Activated naive CD8-positive, alpha-beta T cell treated with anti-CD3 and anti-CD28 coated beads, Interleukin-2, amount 50 U/mL, for 24 hours (primary cell): ENCODE data around the gene BMPR1A.
"Not testable (repeated sequence)": the region's sequence is repeated elsewhere in the genome, so short reads cannot be mapped to it uniquely, and the experiment has no call there.

Source experiments
- ATAC-seq: fragments of 150-1000 bp; cut with Tn5 transposase; one replicate; pipeline ENCODE4 v1.10.0; 2021
- DNase-seq: peaks from one replicate; pipeline ENCODE4 v3.0.0; 2021
- H3K27ac Mint-ChIP-seq: one replicate; pipeline ENCODE4 v1.8.0; 2021; ENCODE audit warnings: mild to moderate bottlenecking, mixed read lengths
- H3K27me3 Mint-ChIP-seq: one replicate; pipeline ENCODE4 v1.8.0; 2021; ENCODE audit warnings: mixed read lengths
- H3K36me3 Mint-ChIP-seq: one replicate; pipeline ENCODE4 v1.8.0; 2021; ENCODE audit warnings: low read depth, mixed read lengths
- H3K4me1 Mint-ChIP-seq: one replicate; pipeline ENCODE4 v1.8.0; 2021; ENCODE audit warnings: mixed read lengths
- H3K4me3 Mint-ChIP-seq: one replicate; pipeline ENCODE4 v1.8.0; 2021; ENCODE audit warnings: mild to moderate bottlenecking, moderate library complexity, mixed read lengths
- H3K9me3 Mint-ChIP-seq: one replicate; pipeline ENCODE4 v1.8.0; 2021; ENCODE audit warnings: mixed read lengths

The BMPR1A gene

GRCh38 chr10:86942441-86943315, 186.3 kb downstream of the BMPR1A start:
- H3K4me3 Mint-ChIP-seq: no peak overlapping the region
- no peaks in the 10 kb centered on the region for H3K27me3 Mint-ChIP-seq
- no peak for DNase-seq
- H3K27ac Mint-ChIP-seq: no peak overlapping the region
- no peak for ATAC-seq
- no peaks in the 10 kb centered on the region for H3K9me3 Mint-ChIP-seq
- H3K4me1 Mint-ChIP-seq: peaks cover 5% of the 10 kb centered on the region
- no peaks in the 10 kb centered on the region for H3K36me3 Mint-ChIP-seq

GRCh38 chr10:86943316-86944030, 187.1 kb downstream of the BMPR1A start:
- no peak overlapping the region for H3K27ac Mint-ChIP-seq
- no peak for ATAC-seq
- peaks cover 5% of the 10 kb centered on the region for H3K4me1 Mint-ChIP-seq
- no peaks in the 10 kb centered on the region for H3K27me3 Mint-ChIP-seq
- no peak overlapping the region for H3K4me3 Mint-ChIP-seq
- DNase-seq: no peak
- no peaks in the 10 kb centered on the region for H3K36me3 Mint-ChIP-seq
- no peaks in the 10 kb centered on the region for H3K9me3 Mint-ChIP-seq

- no peak for DNase-seq
- H3K36me3 Mint-ChIP-seq: no peaks in the 10 kb centered on the region
- no peak overlapping the region for H3K27ac Mint-ChIP-seq
- peaks cover 5% of the 10 kb centered on the region for H3K4me1 Mint-ChIP-seq
- no peak for ATAC-seq
- no peak overlapping the region for H3K4me3 Mint-ChIP-seq
- no peaks in the 10 kb centered on the region for H3K27me3 Mint-ChIP-seq
- H3K9me3 Mint-ChIP-seq: no peaks in the 10 kb centered on the region
Observed at GRCh38 chr10:86944031-86944419, 187.6 kb downstream of the BMPR1A start.

GRCh38 chr10:86944471-86944870, 188.1 kb downstream of the BMPR1A start:
- H3K9me3 Mint-ChIP-seq: no peaks in the 10 kb centered on the region
- H3K36me3 Mint-ChIP-seq: no peaks in the 10 kb centered on the region
- peak; percentile 38 for ATAC-seq
- peaks cover 5% of the 10 kb centered on the region for H3K4me1 Mint-ChIP-seq
- no peak overlapping the region for H3K27ac Mint-ChIP-seq
- H3K4me3 Mint-ChIP-seq: no peak overlapping the region
- no peaks in the 10 kb centered on the region for H3K27me3 Mint-ChIP-seq
- DNase-seq: no peak

- H3K27me3 Mint-ChIP-seq: no peaks in the 10 kb centered on the region
- DNase-seq: no peak
- no peak overlapping the region for H3K27ac Mint-ChIP-seq
- ATAC-seq: no peak
- peaks cover 5% of the 10 kb centered on the region for H3K4me1 Mint-ChIP-seq
- H3K9me3 Mint-ChIP-seq: no peaks in the 10 kb centered on the region
- no peaks in the 10 kb centered on the region for H3K36me3 Mint-ChIP-seq
- H3K4me3 Mint-ChIP-seq: no peak overlapping the region
Observed at GRCh38 chr10:86944907-86945306, 188.5 kb downstream of the BMPR1A start.

GRCh38 chr10:86945361-86946212, 189.2 kb downstream of the BMPR1A start:
- ATAC-seq: no peak
- H3K27ac Mint-ChIP-seq: no peak overlapping the region
- DNase-seq: no peak
- no peak overlapping the region for H3K4me3 Mint-ChIP-seq
- H3K27me3 Mint-ChIP-seq: no peaks in the 10 kb centered on the region
- H3K36me3 Mint-ChIP-seq: no peaks in the 10 kb centered on the region
- peaks cover 9% of the 10 kb centered on the region for H3K4me1 Mint-ChIP-seq
- H3K9me3 Mint-ChIP-seq: no peaks in the 10 kb centered on the region

GRCh38 chr10:86946213-86947155, 190.1 kb downstream of the BMPR1A start:
- no peaks in the 10 kb centered on the region for H3K27me3 Mint-ChIP-seq
- no peak overlapping the region for H3K27ac Mint-ChIP-seq
- H3K9me3 Mint-ChIP-seq: no peaks in the 10 kb centered on the region
- ATAC-seq (no peak), DNase-seq (no peak)
- H3K4me1 Mint-ChIP-seq: peaks cover 13% of the 10 kb centered on the region
- no peak overlapping the region for H3K4me3 Mint-ChIP-seq
- H3K36me3 Mint-ChIP-seq: no peaks in the 10 kb centered on the region

GRCh38 chr10:86947806-86948205, 191.4 kb downstream of the BMPR1A start:
- ATAC-seq, H3K27me3 Mint-ChIP-seq, H3K4me3 Mint-ChIP-seq, DNase-seq, H3K36me3 Mint-ChIP-seq, H3K27ac Mint-ChIP-seq: not testable (repeated sequence)
- H3K9me3 Mint-ChIP-seq: peaks cover 12% of the 10 kb centered on the region
- H3K4me1 Mint-ChIP-seq: peaks cover 13% of the 10 kb centered on the region

GRCh38 chr10:86950349-86950748, 193.9 kb downstream of the BMPR1A start:
- Mint-ChIP-seq H3K4me1 (peaks cover 8% of the 10 kb centered on the region), H3K27ac (peak overlapping the region; percentile 34), H3K9me3 (peaks cover 16% of the 10 kb centered on the region), H3K27me3 (no peaks in the 10 kb centered on the region), H3K4me3 (no peak overlapping the region), H3K36me3 (no peaks in the 10 kb centered on the region)
- DNase-seq: no peak
- no peak for ATAC-seq

- ATAC-seq: no peak
- H3K9me3 Mint-ChIP-seq: peaks cover 16% of the 10 kb centered on the region
Observed at GRCh38 chr10:86951184-86951761, 194.9 kb downstream of the BMPR1A start.

GRCh38 chr10:86952106-86952505, 195.7 kb downstream of the BMPR1A start:
- DNase-seq: no peak
- H3K9me3 Mint-ChIP-seq: peaks cover 16% of the 10 kb centered on the region
- no peak overlapping the region for H3K4me3 Mint-ChIP-seq
- H3K4me1 Mint-ChIP-seq: peaks cover 8% of the 10 kb centered on the region
- no peaks in the 10 kb centered on the region for H3K27me3 Mint-ChIP-seq
- ATAC-seq: no peak
- no peaks in the 10 kb centered on the region for H3K36me3 Mint-ChIP-seq
- H3K27ac Mint-ChIP-seq: no peak overlapping the region

More at GRCh38 chr10:86951184-86951761, 194.9 kb downstream of the BMPR1A start:
- Mint-ChIP-seq H3K27me3 (no peaks in the 10 kb centered on the region), H3K4me1 (peaks cover 8% of the 10 kb centered on the region), H3K36me3 (no peaks in the 10 kb centered on the region), H3K4me3 (no peak overlapping the region), H3K27ac (no peak overlapping the region)
- no peak for DNase-seq

GRCh38 chr10:86952697-86953096, 196.3 kb downstream of the BMPR1A start:
- not testable (repeated sequence) for H3K27ac Mint-ChIP-seq, DNase-seq, H3K4me1 Mint-ChIP-seq, H3K27me3 Mint-ChIP-seq, H3K36me3 Mint-ChIP-seq, ATAC-seq, H3K4me3 Mint-ChIP-seq
- H3K9me3 Mint-ChIP-seq: peaks cover 16% of the 10 kb centered on the region
